Sigmoid colon (tissue), 7 donors: Measurements from ENCODE around the gene HRAS. TPM values are rescaled to one million over a fixed set of nuclear protein-coding genes. Genes with fewer than 3 reads are reported as not detected.

Experiments
- DNase-seq: peaks from one replicate; pipeline ENCODE4 v3.0.0-alpha.2; 2019
- H3K27ac ChIP-seq, 4 donors: fragments of 200-600 bp; sonication (generic); one replicate each; pipeline ENCODE4 v1.5.1; 2016 to 2019; ENCODE audit warnings: mild to moderate bottlenecking in 1 of 4
- H3K27me3 ChIP-seq, 3 donors: fragments of 200-600 bp; sonication (generic); one replicate each; pipeline ENCODE4 v1.5.1; 2019; ENCODE audit warnings: mild to moderate bottlenecking in 1 of 3
- H3K36me3 ChIP-seq, 4 donors: fragments of 200-600 bp; sonication (generic); one replicate each; pipeline ENCODE4 v1.5.1; 2016 to 2019
- H3K4me1 ChIP-seq, 4 donors: fragments of 200-600 bp; sonication (generic); one replicate each; pipeline ENCODE4 v1.5.1; 2017 to 2019
- H3K4me3 ChIP-seq, 4 donors: fragments of 200-600 bp; sonication (generic); one replicate each; pipeline ENCODE4 v1.5.1; 2017 to 2019; ENCODE audit warnings: mild to moderate bottlenecking in 2 of 4, moderate library complexity in 1 of 4
- H3K9me3 ChIP-seq, 4 donors: fragments of 200-600 bp in 3 of 4; sonication (generic) in 3 of 4; one replicate each; pipeline versions ENCODE4 v1.5.1 to v1.6.1; 2013 to 2019
- EP300 ChIP-seq, 4 donors: sonication (generic); formaldehyde crosslinking; IDR thresholded peaks; one replicate each; pipeline ENCODE4 v1.6.1; 2017; ENCODE audit warnings: antibody characterized with exemption in 4 of 4
- POLR2A ChIP-seq, 2 donors: fragments of 450-650 bp; IDR thresholded peaks; one replicate each; pipeline ENCODE4 v1.6.1; 2016; ENCODE audit warnings: antibody characterized with exemption in 2 of 2, mild to moderate bottlenecking in 2 of 2, moderate library complexity in 2 of 2
- POLR2AphosphoS5 ChIP-seq, 4 donors: sonication (generic); formaldehyde crosslinking; IDR thresholded peaks; one replicate each; pipeline ENCODE4 v1.6.1; 2017; ENCODE audit warnings: antibody characterized with exemption in 4 of 4
- WGBS, 2 donors: extraction: QIAGEN DNeasy Blood & Tissue Kit; methylation state at CpG; one replicate each; pipeline ENCODE4 v1.1.7; 2013; 5-methylcytosine and 5-hydroxymethylcytosine counted together
- intact Hi-C: fragments of 100-400 bp; cut with DNase I; formaldehyde crosslinking; loops from one replicate; pipeline ENCODE4 v1.15.1; 2023
- polyA plus RNA-seq, 3 donors: library from polyadenylated mRNA; stranded (reverse); fragments of 200-250 nt; gene quantifications; one replicate each; pipeline ENCODE4 v1.2.3, GENCODE V29; 2013
- total RNA-seq, 4 donors: library from RNA; depleted of rRNA; stranded (reverse); fragments of >200 nt; gene quantifications; one replicate each; pipeline ENCODE4 v1.1.0, GENCODE V29; 2016
- TF ChIP-seq, protein P1 (sequence below), 4 experiments: fragments of 450-650 bp in 3 of 4; fragments of 200-600 bp in 1 of 4; IDR thresholded peaks; one replicate each; pipeline ENCODE4 v1.5.1; 2016 to 2019; ENCODE audit warnings: antibody characterized with exemption in 4 of 4, mild to moderate bottlenecking in 3 of 4, moderate library complexity in 2 of 4
- donor health status: healthy with polysubstance abuse.
- donor health status: Bipolar disorder and iron deficiency.
- donor health status: healthy.

Gene HRAS
- total and polyA plus RNA-seq, 7 donors: 27.8 to 76.1 (median 44.6) TPM

DNA sequence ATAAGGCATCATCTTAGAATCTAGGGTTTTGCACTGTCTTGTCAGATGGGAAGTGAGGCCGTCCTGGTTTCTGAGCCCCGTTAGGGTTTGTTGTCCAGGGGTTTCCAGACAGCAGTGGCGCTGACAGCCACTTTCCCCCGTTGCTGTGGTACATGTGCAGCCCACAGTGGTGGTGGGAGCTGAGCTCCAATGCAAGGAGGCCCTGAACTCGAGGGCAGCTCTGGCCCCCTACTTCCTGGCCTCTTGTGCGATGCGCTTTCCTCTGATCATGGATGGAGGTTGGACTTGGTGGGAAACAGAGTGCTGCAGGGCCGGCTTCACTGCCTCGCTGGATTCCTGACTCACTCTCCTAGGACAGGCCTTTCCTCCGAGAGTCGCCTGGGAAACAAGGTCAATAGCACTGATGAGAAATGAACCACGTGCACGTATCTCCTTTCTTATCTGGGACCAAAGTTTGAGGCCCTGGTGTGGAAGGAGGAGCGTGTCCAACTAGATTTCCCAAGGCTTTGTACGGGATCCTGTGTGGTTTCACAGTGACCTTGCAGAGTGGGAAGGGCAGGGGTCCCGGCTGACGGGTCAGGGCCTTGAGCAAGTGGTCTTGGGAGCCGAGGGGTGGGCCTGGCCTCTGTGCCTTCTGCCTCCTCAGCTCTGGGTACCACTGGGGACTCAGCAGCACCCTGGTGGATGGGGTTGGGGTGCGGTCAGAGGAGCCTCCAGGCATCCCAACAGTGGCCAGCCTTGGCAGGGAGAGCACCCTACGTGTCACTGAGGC, 44.6 kb upstream of the HRAS start:
- no peak for DNase-seq
- intact Hi-C loops: loop anchor here (5.0 kb wide), 2 partner anchors 37 to 117 kb away; partner anchors contain the start of genes DEAF1, IRF7 and TMEM80
- H3K27ac ChIP-seq: no peak overlapping the region
- H3K4me1 ChIP-seq: peaks cover 0 to 45% (median 44%) of the 10 kb centered on the region in 4 donors
- WGBS, 2 donors: 84 to 90% methylated on average over 20 of the region's 20 CpGs
- H3K9me3 ChIP-seq: no peaks in the 10 kb centered on the region
- TF ChIP-seq, protein P1, sequence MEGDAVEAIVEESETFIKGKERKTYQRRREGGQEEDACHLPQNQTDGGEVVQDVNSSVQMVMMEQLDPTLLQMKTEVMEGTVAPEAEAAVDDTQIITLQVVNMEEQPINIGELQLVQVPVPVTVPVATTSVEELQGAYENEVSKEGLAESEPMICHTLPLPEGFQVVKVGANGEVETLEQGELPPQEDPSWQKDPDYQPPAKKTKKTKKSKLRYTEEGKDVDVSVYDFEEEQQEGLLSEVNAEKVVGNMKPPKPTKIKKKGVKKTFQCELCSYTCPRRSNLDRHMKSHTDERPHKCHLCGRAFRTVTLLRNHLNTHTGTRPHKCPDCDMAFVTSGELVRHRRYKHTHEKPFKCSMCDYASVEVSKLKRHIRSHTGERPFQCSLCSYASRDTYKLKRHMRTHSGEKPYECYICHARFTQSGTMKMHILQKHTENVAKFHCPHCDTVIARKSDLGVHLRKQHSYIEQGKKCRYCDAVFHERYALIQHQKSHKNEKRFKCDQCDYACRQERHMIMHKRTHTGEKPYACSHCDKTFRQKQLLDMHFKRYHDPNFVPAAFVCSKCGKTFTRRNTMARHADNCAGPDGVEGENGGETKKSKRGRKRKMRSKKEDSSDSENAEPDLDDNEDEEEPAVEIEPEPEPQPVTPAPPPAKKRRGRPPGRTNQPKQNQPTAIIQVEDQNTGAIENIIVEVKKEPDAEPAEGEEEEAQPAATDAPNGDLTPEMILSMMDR (IDR thresholded peaks at IDR 0.05): no peak
- no peak for TF ChIP-seq POLR2A (IDR thresholded peaks at IDR 0.05)
- no peak for TF ChIP-seq EP300 (IDR thresholded peaks at IDR 0.05)
- no peak for TF ChIP-seq POLR2AphosphoS5 (IDR thresholded peaks at IDR 0.05)
- peaks cover 0 to 37% (median 19%) of the 10 kb centered on the region in 4 donors for H3K36me3 ChIP-seq
- peaks cover 0 to 4% (median under 1%) of the 10 kb centered on the region in 3 donors for H3K27me3 ChIP-seq
- no peak overlapping the region for H3K4me3 ChIP-seq

DNA sequence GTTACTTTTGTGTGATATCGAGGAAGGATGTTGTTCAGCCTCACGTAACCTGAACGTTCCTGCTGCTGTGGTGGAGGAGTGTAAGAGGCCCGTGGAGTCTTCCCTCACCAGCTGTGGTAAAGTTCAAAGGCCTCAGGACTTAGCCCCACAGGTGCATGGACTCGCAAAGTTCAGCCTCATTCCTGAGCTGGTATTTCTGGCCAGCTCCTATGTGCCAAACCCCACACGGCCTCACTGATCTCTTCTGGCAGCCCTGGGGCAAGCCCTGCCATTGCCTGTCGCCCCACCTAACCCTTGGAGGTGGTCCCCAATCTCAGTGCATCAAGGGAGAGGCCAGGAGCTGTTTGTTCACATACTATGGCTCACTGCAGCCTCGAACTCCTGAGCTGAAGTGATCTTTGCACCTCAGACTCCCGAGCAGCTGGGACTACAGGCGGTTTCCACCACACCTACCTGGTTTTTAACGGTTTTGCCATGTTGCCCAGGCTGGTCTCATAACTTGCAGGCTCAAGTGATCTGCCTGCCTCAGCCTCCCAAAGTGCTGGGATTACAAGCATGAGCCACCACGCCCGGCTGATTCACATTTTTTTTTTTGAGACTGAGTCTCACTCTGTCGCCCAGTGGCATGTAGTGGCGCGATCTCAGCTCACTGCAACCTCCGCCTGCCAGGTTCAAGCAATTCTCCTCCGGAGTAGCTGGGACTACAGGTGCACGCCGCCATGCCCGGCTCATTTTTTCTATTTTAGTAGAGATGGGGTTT, 43.1 kb upstream of the HRAS start:
- peaks cover 0 to 12% (median 6%) of the 10 kb centered on the region in 3 donors for H3K27me3 ChIP-seq
- peaks cover 0 to 21% (median 9%) of the 10 kb centered on the region in 4 donors for H3K36me3 ChIP-seq
- intact Hi-C loops: loop anchor here (5.0 kb wide), 2 partner anchors 39 to 119 kb away; partner anchors contain the start of genes DEAF1, IRF7 and TMEM80
- WGBS, 2 donors: 53 to 70% methylated on average over 21 of the region's 21 CpGs
- no peak overlapping the region for H3K4me3 ChIP-seq
- TF ChIP-seq EP300 (IDR thresholded peaks at IDR 0.05) (no peak), POLR2AphosphoS5 (IDR thresholded peaks at IDR 0.05) (no peak), POLR2A (IDR thresholded peaks at IDR 0.05) (no peak)
- TF ChIP-seq, protein P1 (IDR thresholded peaks at IDR 0.05): no peak
- H3K27ac ChIP-seq: no peak overlapping the region
- no peaks in the 10 kb centered on the region for H3K9me3 ChIP-seq
- DNase-seq: no peak
- H3K4me1 ChIP-seq: peaks cover 0 to 56% (median 51%) of the 10 kb centered on the region in 4 donors

DNA sequence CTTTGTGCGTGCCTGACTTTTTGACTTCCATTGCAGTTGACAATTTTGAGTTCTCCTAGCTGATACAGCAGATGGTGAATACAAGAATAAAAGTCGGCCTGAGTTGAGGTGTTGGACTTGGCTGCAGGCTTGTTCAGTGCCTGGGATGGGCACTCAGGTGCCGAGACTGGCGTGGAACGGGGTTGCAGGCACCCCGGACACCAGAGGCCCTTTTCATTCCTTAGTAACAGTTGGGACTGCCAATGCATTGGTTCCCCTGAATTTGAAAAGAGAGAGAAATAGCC, 42.2 kb upstream of the HRAS start:
- Histone ChIP-seq H3K36me3 (peaks cover 0 to 12% (median 2%) of the 10 kb centered on the region in 4 donors), H3K9me3 (no peaks in the 10 kb centered on the region), H3K27ac (peak overlapping the region in 1 of 4 donors; percentile 83), H3K4me1 (peaks cover 0 to 56% (median 51%) of the 10 kb centered on the region in 4 donors), H3K27me3 (peaks cover 0 to 12% (median 6%) of the 10 kb centered on the region in 3 donors), H3K4me3 (peak overlapping the region in 3 of 4 donors; percentile 76 to 90 (median 86))
- DNase-seq: no peak
- TF ChIP-seq EP300 (IDR thresholded peaks at IDR 0.05) (no peak), POLR2A (IDR thresholded peaks at IDR 0.05) (no peak), POLR2AphosphoS5 (IDR thresholded peaks at IDR 0.05) (no peak)
- TF ChIP-seq, protein P1 (IDR thresholded peaks at IDR 0.05): no peak
- intact Hi-C loops: loop anchor here (5.0 kb wide), 2 partner anchors 40 to 120 kb away; partner anchors contain the start of genes DEAF1, IRF7 and TMEM80
- WGBS, 2 donors: 28 to 54% methylated on average over 6 of the region's 6 CpGs

DNA sequence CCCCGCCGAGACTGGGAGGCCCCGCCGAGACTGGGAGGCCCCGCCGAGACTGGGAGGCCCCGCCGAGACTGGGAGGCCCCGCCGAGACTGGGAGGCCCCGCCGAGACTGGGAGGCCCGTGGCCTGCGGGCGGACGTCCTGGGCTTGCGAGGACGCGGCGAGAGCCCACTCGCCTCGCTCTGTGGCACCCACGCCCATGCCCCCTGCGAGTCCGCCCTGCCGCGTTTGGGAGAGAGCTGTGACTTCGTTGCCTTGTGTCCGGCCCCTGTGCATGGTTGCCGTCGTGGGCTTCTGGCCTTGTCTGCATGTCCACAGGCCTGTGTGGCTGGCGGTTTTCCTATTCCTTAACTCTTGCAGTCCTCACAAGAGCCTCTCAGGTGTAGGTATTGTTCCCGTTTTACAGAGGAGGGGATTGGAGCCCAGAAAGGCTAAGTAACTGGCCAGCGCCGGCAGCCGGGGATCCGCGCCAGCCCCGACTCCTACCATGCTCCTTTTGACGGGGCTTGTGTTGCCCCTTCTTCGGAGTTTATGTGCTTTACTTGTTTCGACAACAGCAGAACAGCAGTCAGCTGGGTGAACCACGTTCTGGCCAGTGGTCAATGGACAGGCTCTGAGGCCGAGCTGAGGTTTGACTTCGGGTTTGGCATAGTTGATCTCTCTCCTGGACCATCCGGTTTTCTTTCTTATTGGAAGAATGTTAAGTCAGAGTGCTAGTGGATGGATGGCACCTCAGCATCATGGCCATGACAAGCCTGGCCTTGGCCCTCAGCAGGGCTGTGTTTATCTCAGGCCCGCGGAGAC, 41.6 kb upstream of the HRAS start:
- TF ChIP-seq POLR2A (IDR thresholded peaks at IDR 0.05): no peak
- no peak for TF ChIP-seq POLR2AphosphoS5 (IDR thresholded peaks at IDR 0.05)
- no peaks in the 10 kb centered on the region for H3K9me3 ChIP-seq
- H3K27me3 ChIP-seq: peaks cover 0 to 12% (median 6%) of the 10 kb centered on the region in 3 donors
- WGBS, 2 donors: 3 to 4% methylated on average over 45 to 47 of the region's 48 CpGs
- peak overlapping the region; percentile 83 to 94 (median 88) for H3K27ac ChIP-seq
- no peak for DNase-seq
- H3K4me3 ChIP-seq: peak overlapping the region; percentile 76 to 90 (median 83)
- H3K4me1 ChIP-seq: peaks cover 0 to 56% (median 51%) of the 10 kb centered on the region in 4 donors
- peaks cover 0 to 6% (median 0%) of the 10 kb centered on the region in 4 donors for H3K36me3 ChIP-seq
- intact Hi-C loops: loop anchor here (5.0 kb wide), 2 partner anchors 40 to 120 kb away; partner anchors contain the start of genes DEAF1, IRF7 and TMEM80
